ENCODE measurements around the gene CELF5.
A peak's percentile ranks its signal among the peaks of the same experiment; 100 is the strongest.

CELF5 gene

GRCh38 chr19:3344608-3345598 lies 120.4 kb downstream of the CELF5 start:
- no peaks in the 10 kb centered on the region for H3K36me3 ChIP-seq (ENCODE audit: control insufficient read depth, insufficient read depth, low read length, severe bottlenecking)
- DNase-seq (ENCODE audit: low read depth) = no peak
- H3K27me3 ChIP-seq (replicated peaks; ENCODE audit: control insufficient read depth, insufficient read depth, low read length) = no peaks in the 10 kb centered on the region
- H3K4me3 ChIP-seq (ENCODE audit: low read length) = no peak overlapping the region
- no peaks in the 10 kb centered on the region for H3K9me3 ChIP-seq (ENCODE audit: control insufficient read depth, low read length)
- H3K4me1 ChIP-seq (ENCODE audit: control insufficient read depth, insufficient read depth, low read length) = peaks cover 28% of the 10 kb centered on the region
- peak overlapping the region; percentile 3 for H3K9ac ChIP-seq (ENCODE audit: low read length)

- peak overlapping the region; percentile 78 for H3K9ac ChIP-seq (ENCODE audit: low read length)
- no peaks in the 10 kb centered on the region for H3K27me3 ChIP-seq (replicated peaks; ENCODE audit: control insufficient read depth, insufficient read depth, low read length)
- H3K4me3 ChIP-seq (ENCODE audit: low read length) = no peak overlapping the region
- no peak for DNase-seq (ENCODE audit: low read depth)
- no peaks in the 10 kb centered on the region for H3K9me3 ChIP-seq (ENCODE audit: control insufficient read depth, low read length)
- no peaks in the 10 kb centered on the region for H3K36me3 ChIP-seq (ENCODE audit: control insufficient read depth, insufficient read depth, low read length, severe bottlenecking)
- peaks cover 33% of the 10 kb centered on the region for H3K4me1 ChIP-seq (ENCODE audit: control insufficient read depth, insufficient read depth, low read length)
Observed at GRCh38 chr19:3345850-3346460, 121.5 kb downstream of the CELF5 start.
